Aorta (tissue), 5 donors: ENCODE results near the gene IP6K3. TPM values are rescaled to one million over a fixed set of nuclear protein-coding genes. Genes with fewer than 3 reads are reported as not detected.

ENCODE experiments used
- ATAC-seq: fragments of 200-7000 bp; cut with Tn5 transposase; one replicate; pipeline ENCODE4 v1.9.1; 2022; ENCODE audit warnings: moderate library complexity; ENCODE audit not compliant: low FRiP score
- DNase-seq, 2 donors: peaks; one replicate each; pipeline ENCODE4 v3.0.0-alpha.2; 2020
- H3K27ac ChIP-seq, 2 donors: one replicate each; pipeline ENCODE4 v1.5.1; 2013; ENCODE audit warnings: low read length in 2 of 2, mild to moderate bottlenecking in 2 of 2, moderate library complexity in 2 of 2, control low read depth in 1 of 2, inconsistent platforms in 1 of 2, low read depth in 1 of 2
- H3K27me3 ChIP-seq, 2 donors: one replicate each; pipeline ENCODE4 v1.6.1; 2013; ENCODE audit warnings: control low read depth in 1 of 2, low read length in 1 of 2, mild to moderate bottlenecking in 1 of 2, moderate library complexity in 1 of 2; ENCODE audit not compliant: insufficient read depth in 2 of 2, control insufficient read depth in 1 of 2
- H3K36me3 ChIP-seq, 2 donors: one replicate each; pipeline ENCODE4 v1.6.1; 2013; ENCODE audit warnings: control low read depth in 1 of 2, low read length in 1 of 2, mild to moderate bottlenecking in 1 of 2; ENCODE audit not compliant: insufficient read depth in 2 of 2, control insufficient read depth in 1 of 2
- H3K4me1 ChIP-seq, 2 donors: one replicate each; pipeline ENCODE4 v1.6.1; 2013; ENCODE audit warnings: low read length in 2 of 2, control low read depth in 1 of 2, mild to moderate bottlenecking in 1 of 2, moderate library complexity in 1 of 2; ENCODE audit not compliant: insufficient read depth in 2 of 2, control insufficient read depth in 1 of 2
- H3K4me3 ChIP-seq, 2 donors: one replicate each; pipeline ENCODE4 v1.5.1; 2013; ENCODE audit warnings: low read length in 2 of 2, control low read depth in 1 of 2, mild to moderate bottlenecking in 1 of 2
- H3K9me3 ChIP-seq: one replicate; pipeline ENCODE4 v1.6.1; 2013; ENCODE audit warnings: mild to moderate bottlenecking, low read length; ENCODE audit not compliant: control insufficient read depth
- WGBS, 2 donors: extraction: QIAGEN DNeasy Blood & Tissue Kit; methylation state at CpG; one replicate each; pipeline ENCODE4 v1.1.7; 2013; 5-methylcytosine and 5-hydroxymethylcytosine counted together
- intact Hi-C, 2 donors: fragments of 100-400 bp; cut with DNase I; formaldehyde crosslinking; loops; one replicate each; pipeline versions ENCODE4 v1.14.2 to v1.15.0; 2022
- polyA plus RNA-seq, 2 donors: library from polyadenylated mRNA; stranded (reverse); fragments of 200-250 nt; gene quantifications; one replicate each; pipeline ENCODE4 v1.2.3, GENCODE V29; 2013
- total RNA-seq, 2 donors: library from RNA; stranded (reverse); fragmentation: NEBNext Ultra II Directional; extraction: Animal tissue kit (Norgen Biotek cat#: 25700); gene quantifications; one replicate each; pipeline ENCODE4 v1.2.1, GENCODE V29; 2021
- donor health status: healthy with polysubstance abuse.
- donor health status: Bipolar disorder and iron deficiency.
- donor health status: DM: no; HTN: no; CAD: no.
- donor health status: DM: no; HTN: no; CAD: no.
- donor health status: DM: yes; HTN: yes; CAD: no.

The IP6K3 gene
- total and polyA plus RNA-seq, 4 donors: 0.63 to 1.0 TPM; not detected in 2

GRCh38 chr6:33684983-33685382, 61.7 kb downstream of the IP6K3 start:
- DNase-seq (no peak), ATAC-seq (no peak)
- Histone ChIP-seq H3K27ac (no peak overlapping the region), H3K36me3 (no peaks in the 10 kb centered on the region), H3K4me3 (no peak overlapping the region), H3K27me3 (no peaks in the 10 kb centered on the region), H3K9me3 (no peaks in the 10 kb centered on the region), H3K4me1 (no peaks in the 10 kb centered on the region)
- intact Hi-C loops: no loop called here
- WGBS, 2 donors: 95 to 97% methylated on average over 3 to 7 of the region's 7 CpGs

GRCh38 chr6:33684428-33684896, 62.2 kb downstream of the IP6K3 start:
- no peak overlapping the region for H3K27ac ChIP-seq
- ATAC-seq (no peak), DNase-seq (no peak)
- no peak overlapping the region for H3K4me3 ChIP-seq
- intact Hi-C loops: no loop called here
- H3K9me3 ChIP-seq: no peaks in the 10 kb centered on the region
- H3K4me1 ChIP-seq: no peaks in the 10 kb centered on the region
- H3K36me3 ChIP-seq: no peaks in the 10 kb centered on the region
- H3K27me3 ChIP-seq: no peaks in the 10 kb centered on the region
- 94% methylated on average over 15 to 16 of the region's 16 CpGs for WGBS, 2 donors

GRCh38 chr6:33683576-33684427, 62.9 kb downstream of the IP6K3 start:
- intact Hi-C loops: no loop called here
- no peak overlapping the region for H3K27ac ChIP-seq
- DNase-seq (no peak), ATAC-seq (no peak)
- WGBS, 2 donors: 87 to 88% methylated on average over 18 to 19 of the region's 19 CpGs
- no peaks in the 10 kb centered on the region for H3K9me3 ChIP-seq
- H3K4me1 ChIP-seq: no peaks in the 10 kb centered on the region
- H3K27me3 ChIP-seq: no peaks in the 10 kb centered on the region
- no peak overlapping the region for H3K4me3 ChIP-seq
- no peaks in the 10 kb centered on the region for H3K36me3 ChIP-seq

- intact Hi-C loops: no loop called here
- 83 to 85% methylated on average over 15 of the region's 15 CpGs for WGBS, 2 donors
- Histone ChIP-seq H3K4me1 (no peaks in the 10 kb centered on the region), H3K4me3 (no peak overlapping the region), H3K9me3 (no peaks in the 10 kb centered on the region), H3K27me3 (no peaks in the 10 kb centered on the region), H3K36me3 (no peaks in the 10 kb centered on the region), H3K27ac (no peak overlapping the region)
- ATAC-seq: no peak
- no peak for DNase-seq
Measured at GRCh38 chr6:33683051-33683571, 63.6 kb downstream of the IP6K3 start.

GRCh38 chr6:33682341-33682740, 64.4 kb downstream of the IP6K3 start:
- no peak overlapping the region for H3K27ac ChIP-seq
- no peaks in the 10 kb centered on the region for H3K36me3 ChIP-seq
- H3K27me3 ChIP-seq: no peaks in the 10 kb centered on the region
- intact Hi-C loops: no loop called here
- no peak for DNase-seq
- 93 to 95% methylated on average over 13 of the region's 13 CpGs for WGBS, 2 donors
- H3K4me3 ChIP-seq: no peak overlapping the region
- ATAC-seq: no peak
- H3K9me3 ChIP-seq: no peaks in the 10 kb centered on the region
- no peaks in the 10 kb centered on the region for H3K4me1 ChIP-seq

- H3K9me3 ChIP-seq: no peaks in the 10 kb centered on the region
- no peak overlapping the region for H3K27ac ChIP-seq
- no peaks in the 10 kb centered on the region for H3K4me1 ChIP-seq
- ATAC-seq: no peak
- DNase-seq: no peak
- no peak overlapping the region for H3K4me3 ChIP-seq
- WGBS, 2 donors: 86 to 91% methylated on average over 20 of the region's 20 CpGs
- intact Hi-C loops: no loop called here
- H3K27me3 ChIP-seq: no peaks in the 10 kb centered on the region
- H3K36me3 ChIP-seq: no peaks in the 10 kb centered on the region
Measured at GRCh38 chr6:33679761-33680160, 66.9 kb downstream of the IP6K3 start.

GRCh38 chr6:33678932-33679490, 67.7 kb downstream of the IP6K3 start:
- 84 to 87% methylated on average over 12 of the region's 12 CpGs for WGBS, 2 donors
- H3K4me1 ChIP-seq: no peaks in the 10 kb centered on the region
- no peaks in the 10 kb centered on the region for H3K27me3 ChIP-seq
- intact Hi-C loops: no loop called here
- DNase-seq (no peak), ATAC-seq (no peak)
- no peaks in the 10 kb centered on the region for H3K9me3 ChIP-seq
- no peaks in the 10 kb centered on the region for H3K36me3 ChIP-seq
- H3K27ac ChIP-seq: no peak overlapping the region
- H3K4me3 ChIP-seq: no peak overlapping the region

GRCh38 chr6:33678233-33678931, 68.3 kb downstream of the IP6K3 start:
- Histone ChIP-seq H3K4me1 (no peaks in the 10 kb centered on the region), H3K4me3 (no peak overlapping the region), H3K9me3 (no peaks in the 10 kb centered on the region), H3K36me3 (no peaks in the 10 kb centered on the region), H3K27ac (no peak overlapping the region), H3K27me3 (no peaks in the 10 kb centered on the region)
- 94% methylated on average over 24 of the region's 24 CpGs for WGBS, 2 donors
- ATAC-seq: no peak
- no peak for DNase-seq
- intact Hi-C loops: no loop called here
